Stomach (tissue), 4 donors: ENCODE results near the gene STIP1.

Experiments used
- POLR2A ChIP-seq, 4 donors: fragments of 450-650 bp; IDR thresholded peaks; one replicate each; pipeline ENCODE4 v1.6.1; 2016; ENCODE audit warnings: antibody characterized with exemption in 4 of 4, control low read depth in 2 of 4, mild to moderate bottlenecking in 1 of 4, moderate library complexity in 1 of 4
- POLR2AphosphoS5 ChIP-seq, 3 donors: sonication (generic); formaldehyde crosslinking; IDR thresholded peaks; one replicate each; pipeline ENCODE4 v1.6.1; 2016; ENCODE audit warnings: antibody characterized with exemption in 3 of 3

DNA sequence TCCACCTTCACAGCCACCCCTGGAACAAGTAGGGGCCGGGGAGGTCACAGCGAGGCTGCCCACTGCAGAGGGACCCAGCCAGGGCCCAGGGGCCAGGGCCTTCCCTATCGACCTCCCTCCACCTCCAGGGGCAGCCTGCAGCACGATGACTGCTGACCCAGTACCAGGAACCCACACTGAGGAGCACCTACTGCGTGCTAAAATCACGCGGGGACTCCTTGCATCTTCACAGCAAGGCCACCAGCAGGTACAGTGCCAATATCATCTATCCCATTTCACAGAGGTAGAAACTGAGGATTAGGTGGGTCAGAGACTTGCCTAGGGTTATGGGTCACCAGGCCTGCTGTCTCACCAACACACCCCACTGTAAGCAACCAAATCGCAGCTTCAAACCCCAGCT lies 34.6 kb upstream of the STIP1 start:
- no peak for TF ChIP-seq POLR2A (IDR thresholded peaks at IDR 0.05)
- no peak for TF ChIP-seq POLR2AphosphoS5 (IDR thresholded peaks at IDR 0.05)
